Caco-2 (cell line): ENCODE measurements around the gene C22orf15. TPM values are rescaled to one million over a fixed set of nuclear protein-coding genes. Genes with fewer than 3 reads are reported as not detected.

Experiments used
- BruUV-seq: library from RNA; stranded (reverse); fragments of 400-500 nt; replicated peaks from 2 replicates; lab custom pipeline; 2021; lab: Mats Ljungman, UMichigan
- CTCF ChIA-PET: fragments of 300-600 bp; sonication (Branson Sonifier 250); formaldehyde crosslinking; loops from one replicate; lab custom pipeline; 2022; ENCODE audit warnings: antibody characterized with exemption; lab: Charles Lee
- POLR2A ChIA-PET: fragments of 300-600 bp; sonication (Branson Sonifier 250); formaldehyde crosslinking; loops from one replicate; lab custom pipeline; 2022; ENCODE audit warnings: antibody characterized with exemption; lab: Charles Lee
- DNase-seq, 2 experiments: peaks; one replicate each; pipeline versions ENCODE4 v3.0.0 to v3.0.0-alpha.2; 2020 to 2022
- H3K27me3 ChIP-seq: replicated peaks from 2 replicates; pipeline ENCODE4 v1.6.0; 2011; ENCODE audit warnings: low read length; ENCODE audit not compliant: control insufficient read depth, insufficient read depth
- H3K36me3 ChIP-seq: 2 replicates; pipeline ENCODE4 v1.5.1; 2011; ENCODE audit warnings: low read length; ENCODE audit not compliant: control insufficient read depth, insufficient read depth
- H3K4me1 ChIP-seq: fragments of 250-450 bp; sonication (Bioruptor Pico); 2 replicates; pipeline ENCODE4 v1.5.1; 2020; ENCODE audit warnings: mild to moderate bottlenecking
- H3K4me3 ChIP-seq: 2 replicates; pipeline ENCODE4 v1.5.1; 2011; ENCODE audit warnings: low read depth, mild to moderate bottlenecking, control low read depth, low read length
- H3K9me3 ChIP-seq: fragments of 250-450 bp; sonication (Bioruptor Pico); 2 replicates; pipeline ENCODE4 v1.5.1; 2020; ENCODE audit warnings: mild to moderate bottlenecking, moderate library complexity
- H3K27ac Mint-ChIP-seq: one replicate; pipeline ENCODE4 v1.8.0; 2022; ENCODE audit warnings: mixed read lengths; ENCODE audit not compliant: unreplicated experiment
- H3K27me3 Mint-ChIP-seq: one replicate; pipeline ENCODE4 v1.8.0; 2022; ENCODE audit warnings: mixed read lengths; ENCODE audit not compliant: insufficient read depth, unreplicated experiment
- H3K36me3 Mint-ChIP-seq: one replicate; pipeline ENCODE4 v1.8.0; 2022; ENCODE audit warnings: mild to moderate bottlenecking, mixed read lengths; ENCODE audit not compliant: insufficient read depth, unreplicated experiment
- H3K4me1 Mint-ChIP-seq: one replicate; pipeline ENCODE4 v1.8.0; 2022; ENCODE audit warnings: low read depth, mixed read lengths; ENCODE audit not compliant: unreplicated experiment
- H3K4me3 Mint-ChIP-seq: one replicate; pipeline ENCODE4 v1.8.0; 2022; ENCODE audit warnings: mild to moderate bottlenecking, moderate library complexity, mixed read lengths; ENCODE audit not compliant: unreplicated experiment
- H3K9me3 Mint-ChIP-seq: one replicate; pipeline ENCODE4 v1.8.0; 2022; ENCODE audit warnings: mixed read lengths; ENCODE audit not compliant: unreplicated experiment
- CTCF ChIP-seq, 2 experiments: fragments of 200-600 bp in 1 of 2; IDR thresholded peaks; 1 replicate in 1 of 2; 2 replicates in 1 of 2; pipeline versions ENCODE4 v1.5.1 to v1.8.0; 2011 to 2022; ENCODE audit warnings: antibody characterized with exemption in 1 of 2, control low read depth in 1 of 2, inconsistent platforms in 1 of 2, low read depth in 1 of 2, low read length in 1 of 2, mild to moderate bottlenecking in 1 of 2, moderate library complexity in 1 of 2; ENCODE audit not compliant: insufficient read depth in 1 of 2, severe bottlenecking in 1 of 2, unreplicated experiment in 1 of 2
- intact Hi-C: fragments of 100-400 bp; cut with micrococcal nuclease; formaldehyde crosslinking; loops from one replicate; pipeline ENCODE4 v1.10.0; 2022; ENCODE audit not compliant: unreplicated experiment
- total RNA-seq: library from RNA; stranded (reverse); gene quantifications from 2 replicates; pipeline ENCODE4 v1.2.3, GENCODE V29; 2022

C22orf15 gene
- total RNA-seq, 1 experiment from 2014 or later, result not detected

DNA sequence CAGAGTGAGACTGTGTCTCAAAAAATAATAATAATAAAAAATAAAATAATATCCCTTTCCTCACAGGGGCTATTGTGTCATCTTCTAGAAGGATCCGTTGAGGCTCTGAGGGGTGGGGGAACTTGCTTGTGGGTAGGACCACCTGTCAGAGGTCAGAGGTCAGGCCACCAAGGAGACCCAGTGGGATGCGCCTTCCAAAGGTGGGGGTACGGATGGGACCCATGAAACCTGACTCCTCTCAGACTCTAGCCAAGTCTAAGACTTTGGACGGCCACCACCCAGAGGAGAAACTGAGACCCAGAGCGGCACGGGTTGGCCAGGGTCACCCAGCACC, 9.5 kb downstream of the C22orf15 start:
- H3K4me3 Mint-ChIP-seq, result peak overlapping the region; percentile 74
- Histone ChIP-seq H3K36me3 (no peaks in the 10 kb centered on the region), H3K4me1 (peaks cover 38% of the 10 kb centered on the region), H3K27me3 (no peaks in the 10 kb centered on the region), H3K9me3 (no peaks in the 10 kb centered on the region), H3K4me3 (peak overlapping the region; percentile 74)
- DNase-seq, result no peak
- TF ChIP-seq CTCF (IDR thresholded peaks at IDR 0.05; ENCODE audit: insufficient read depth in 1 of 2, low read depth in 1 of 2, low read length in 1 of 2, severe bottlenecking in 1 of 2, unreplicated experiment in 1 of 2), result no peak
- H3K27ac Mint-ChIP-seq, result no peak overlapping the region
- intact Hi-C loops, result loop anchor here (2.0 kb wide), 1 partner anchor 15 kb away; the partner anchor contains the start of gene SMARCB1
- H3K9me3 Mint-ChIP-seq, result no peaks in the 10 kb centered on the region
- no TSS peak for BruUV-seq
- ChIA-PET POLR2A (interaction anchor here (0.8 to 1.0 kb wide), 2 partner anchors 20 to 85 kb away, joined by 3 read pairs; partner anchors contain the start of gene SLC2A11), CTCF (interaction anchor here (0.6 to 1.3 kb wide), 3 partner anchors 51 to 86 kb away, joined by 3 to 4 read pairs (median 3); partner anchors contain the start of gene SLC2A11)
- no peaks in the 10 kb centered on the region for H3K27me3 Mint-ChIP-seq
- H3K4me1 Mint-ChIP-seq, result peaks cover 18% of the 10 kb centered on the region
- H3K36me3 Mint-ChIP-seq, result peaks cover 8% of the 10 kb centered on the region

GRCh38 chr22:23772649-23773473, 10.1 kb downstream of the C22orf15 start, which contains the start of gene MMP11:
TSS of gene MMP11 (plus strand) at chr22:23772849. CDS start at chr22:23772871, 22 bp downstream.
- intact Hi-C loops, result loop anchor here (2.0 kb wide), 1 partner anchor 14 kb away; the partner anchor contains the start of gene SMARCB1
- CTCF ChIA-PET, result interaction anchor here (0.6 to 1.3 kb wide), 3 partner anchors 51 to 85 kb away, joined by 3 to 4 read pairs (median 3); partner anchors contain the start of gene SLC2A11
- no peak for TF ChIP-seq CTCF (IDR thresholded peaks at IDR 0.05; ENCODE audit: insufficient read depth in 1 of 2, low read depth in 1 of 2, low read length in 1 of 2, severe bottlenecking in 1 of 2, unreplicated experiment in 1 of 2)

DNA sequence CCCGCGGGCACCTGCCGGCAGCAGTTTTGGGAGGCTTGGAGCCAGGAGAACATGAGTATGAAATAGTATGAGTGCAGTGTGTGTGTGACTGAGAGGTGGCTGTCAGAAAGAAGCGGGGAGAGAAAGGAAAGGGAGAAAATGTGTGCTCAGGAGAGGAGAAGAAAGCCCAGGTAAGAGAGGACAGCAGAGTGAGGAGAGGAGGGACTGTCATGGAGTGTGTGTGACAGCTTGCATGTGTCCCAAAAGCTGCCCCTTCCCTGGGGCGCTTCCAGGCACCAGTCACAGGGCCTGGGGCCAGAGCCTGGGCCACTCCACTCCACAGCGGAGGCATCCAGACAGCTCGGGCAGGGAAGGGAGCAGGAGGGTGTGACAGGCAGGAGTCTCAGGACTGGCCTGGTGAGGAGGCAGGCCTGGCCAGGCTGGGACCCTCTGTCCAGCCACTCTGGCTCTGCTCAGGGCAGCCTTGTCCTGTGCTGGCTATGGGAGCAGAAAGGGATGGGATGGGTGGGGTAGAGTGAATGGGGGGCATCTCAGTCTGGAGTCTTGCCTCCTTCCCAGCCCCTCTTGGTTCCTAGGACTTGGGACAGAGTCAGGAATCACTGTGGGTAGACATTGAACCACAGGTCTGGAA, 10.8 kb downstream of the C22orf15 start:
- BruUV-seq, result TSS peak; percentile 41
- Histone ChIP-seq H3K27me3 (no peaks in the 10 kb centered on the region), H3K36me3 (no peaks in the 10 kb centered on the region), H3K4me1 (peaks cover 38% of the 10 kb centered on the region), H3K4me3 (peak overlapping the region; percentile 74), H3K9me3 (no peaks in the 10 kb centered on the region)
- peak overlapping the region; percentile 30 for H3K27ac Mint-ChIP-seq
- no peak for TF ChIP-seq CTCF (IDR thresholded peaks at IDR 0.05; ENCODE audit: insufficient read depth in 1 of 2, low read depth in 1 of 2, low read length in 1 of 2, severe bottlenecking in 1 of 2, unreplicated experiment in 1 of 2)
- DNase-seq, result no peak
- intact Hi-C loops, result loop anchor here (2.0 kb wide), 1 partner anchor 13 kb away; the partner anchor contains the start of gene SMARCB1
- ChIA-PET POLR2A (interaction anchor here (1.1 kb wide), 1 partner anchor 61 kb away, joined by 3 read pairs; no protein-coding TSS in a partner anchor), CTCF (interaction anchor here (1.1 to 1.3 kb wide), 3 partner anchors 76 to 121 kb away, joined by 3 to 4 read pairs (median 3); partner anchors contain the start of genes MIF and SLC2A11)
- H3K4me3 Mint-ChIP-seq, result peak overlapping the region; percentile 74
- peaks cover 8% of the 10 kb centered on the region for H3K36me3 Mint-ChIP-seq
- no peaks in the 10 kb centered on the region for H3K9me3 Mint-ChIP-seq
- H3K4me1 Mint-ChIP-seq, result peaks cover 18% of the 10 kb centered on the region
- no peaks in the 10 kb centered on the region for H3K27me3 Mint-ChIP-seq

More at GRCh38 chr22:23772649-23773473, 10.1 kb downstream of the C22orf15 start, which contains the start of gene MMP11:
- peak within 1 kb of the TSS; percentile 74 for H3K4me3 ChIP-seq
- no peaks in the 10 kb centered on the region for H3K27me3 Mint-ChIP-seq
- no peaks in the 10 kb centered on the region for H3K27me3 ChIP-seq
- H3K4me1 Mint-ChIP-seq, result peaks cover 18% of the 10 kb centered on the region
- no peaks in the 10 kb centered on the region for H3K36me3 ChIP-seq
- H3K4me1 ChIP-seq, result peaks cover 38% of the 10 kb centered on the region
- no TSS peak for BruUV-seq
- no peaks in the 10 kb centered on the region for H3K9me3 Mint-ChIP-seq
- H3K36me3 Mint-ChIP-seq, result peaks cover 8% of the 10 kb centered on the region
- peak; percentile 58 to 77 for DNase-seq
- H3K4me3 Mint-ChIP-seq, result peak within 1 kb of the TSS; percentile 74
- H3K9me3 ChIP-seq, result no peaks in the 10 kb centered on the region
- POLR2A ChIA-PET, result interaction anchor here (0.6 to 1.1 kb wide), 5 partner anchors 20 to 121 kb away, joined by 3 read pairs; partner anchors contain the start of genes MIF and SLC2A11
- H3K27ac Mint-ChIP-seq, result peak within 1 kb of the TSS; percentile 30
